ENCODE data around the gene ESRRG.

Gene ESRRG

GRCh38 chr1:216750031-216750627 is 26.9 kb upstream of the ESRRG start:
- H3K27ac ChIP-seq = no peak overlapping the region
- TF ChIP-seq CTCF (conservative IDR thresholded peaks at IDR 0.05) = peak; percentile 85

- H3K27ac ChIP-seq = no peak overlapping the region
- TF ChIP-seq CTCF (conservative IDR thresholded peaks at IDR 0.05) = no peak
These were observed 26.0 kb upstream of the ESRRG start for GRCh38 chr1:216749232-216749631.

- H3K27ac ChIP-seq = no peak overlapping the region
- peak; percentile 61 for TF ChIP-seq CTCF (conservative IDR thresholded peaks at IDR 0.05)
These were observed 19.4 kb upstream of the ESRRG start for GRCh38 chr1:216742625-216743024.

- no peak overlapping the region for H3K27ac ChIP-seq
- TF ChIP-seq CTCF (conservative IDR thresholded peaks at IDR 0.05) = no peak
These were observed 17.1 kb upstream of the ESRRG start for GRCh38 chr1:216740331-216740730.

- no peak for TF ChIP-seq CTCF (conservative IDR thresholded peaks at IDR 0.05)
- H3K27ac ChIP-seq = no peak overlapping the region
These were observed 16.6 kb upstream of the ESRRG start for GRCh38 chr1:216739793-216740192.

GRCh38 chr1:216732121-216732520 is 8.9 kb upstream of the ESRRG start:
- no peak overlapping the region for H3K27ac ChIP-seq
- no peak for TF ChIP-seq CTCF (conservative IDR thresholded peaks at IDR 0.05)

- TF ChIP-seq CTCF (conservative IDR thresholded peaks at IDR 0.05) = no peak
- no peak overlapping the region for H3K27ac ChIP-seq
These were observed 8.3 kb upstream of the ESRRG start for GRCh38 chr1:216731562-216731961.
